ENCODE results near the gene ATG7.

Gene ATG7

GRCh38 chr3:11602239-11602840 is 330.1 kb downstream of the ATG7 start:
- FAIRE-seq = no peak
- no peak for DNase-seq (ENCODE audit: insufficient read length, low spot score)

GRCh38 chr3:11602886-11603527 is 330.8 kb downstream of the ATG7 start:
- FAIRE-seq (no peak), DNase-seq (ENCODE audit: insufficient read length, low spot score) (no peak)

- no peak for FAIRE-seq
Measured at GRCh38 chr3:11603628-11604027, 331.4 kb downstream of the ATG7 start.

GRCh38 chr3:11604139-11604892 is 332.1 kb downstream of the ATG7 start:
- DNase-seq (ENCODE audit: insufficient read length, low spot score) (no peak), FAIRE-seq (no peak)

More at GRCh38 chr3:11603628-11604027, 331.4 kb downstream of the ATG7 start:
- no peak for DNase-seq (ENCODE audit: insufficient read length, low spot score)

GRCh38 chr3:11605398-11605797 is 333.2 kb downstream of the ATG7 start:
- DNase-seq (ENCODE audit: insufficient read length, low spot score) (no peak), FAIRE-seq (no peak)

- no peak for DNase-seq (ENCODE audit: insufficient read length, low spot score)
- no peak for FAIRE-seq
Measured at GRCh38 chr3:11606090-11606784, 334.0 kb downstream of the ATG7 start.

- DNase-seq (ENCODE audit: insufficient read length, low spot score) (no peak), FAIRE-seq (no peak)
Measured at GRCh38 chr3:11606865-11607440, 334.8 kb downstream of the ATG7 start.
